Activated T-cell treated with anti-CD3 and anti-CD28 coated beads, Interleukin-2, amount 50 U/mL, for 4 hours (primary cell): ENCODE measurements around the gene GRAMD1A. TPM values are rescaled to one million over a fixed set of nuclear protein-coding genes. Genes with fewer than 3 reads are reported as not detected.
"Not testable (repeated sequence)": the region's sequence is repeated elsewhere in the genome, so short reads cannot be mapped to it uniquely, and the experiment has no call there.

Experiments used
- ATAC-seq, 2 donors: fragments of 200-7000 bp; cut with Tn5 transposase; one replicate each; pipeline ENCODE4 v1.10.0; 2021
- DNase-seq: peaks from one replicate; pipeline ENCODE4 v3.0.0-alpha.2; 2020
- H3K27me3 Mint-ChIP-seq: one replicate; pipeline ENCODE4 v1.8.0; 2021; ENCODE audit warnings: low read depth, mixed read lengths
- H3K36me3 Mint-ChIP-seq: one replicate; pipeline ENCODE4 v1.8.0; 2022; ENCODE audit warnings: mixed read lengths; ENCODE audit not compliant: insufficient read depth
- H3K4me1 Mint-ChIP-seq: one replicate; pipeline ENCODE4 v1.8.0; 2021; ENCODE audit warnings: low read depth, mixed read lengths
- H3K4me3 Mint-ChIP-seq: one replicate; pipeline ENCODE4 v1.8.0; 2021; ENCODE audit warnings: mild to moderate bottlenecking, moderate library complexity, mixed read lengths
- H3K9me3 Mint-ChIP-seq: one replicate; pipeline ENCODE4 v1.8.0; 2021; ENCODE audit warnings: mixed read lengths
- total RNA-seq, 3 donors: library from RNA; stranded (reverse); gene quantifications; one replicate each; pipeline ENCODE4 v1.2.1, GENCODE V29; 2021

Gene GRAMD1A
- total RNA-seq, 3 donors from 2014 or later: 162 to 192 (median 170) TPM

DNA sequence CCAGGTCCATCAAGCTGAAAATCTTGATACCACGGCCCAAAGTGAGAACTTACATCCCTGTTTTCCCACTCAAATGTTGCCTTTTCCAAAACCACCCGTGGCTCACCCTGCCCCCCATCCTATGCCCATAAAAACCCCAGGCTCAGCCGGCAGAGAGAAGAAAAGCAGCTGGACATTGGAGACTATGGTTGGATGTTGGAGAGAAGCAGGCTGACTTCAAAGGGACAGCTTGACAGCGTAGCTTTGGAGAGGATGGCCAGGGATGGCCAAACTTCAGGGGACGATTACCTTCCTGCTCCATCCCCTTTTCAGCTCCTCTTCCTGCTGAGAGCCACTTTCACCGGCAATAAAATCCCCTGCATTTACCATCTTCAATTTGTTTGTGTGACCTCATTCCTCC, 32.6 kb upstream of the GRAMD1A start:
- Mint-ChIP-seq H3K4me1 (peaks cover 11% of the 10 kb centered on the region), H3K4me3 (no peak overlapping the region), H3K9me3 (peaks cover 11% of the 10 kb centered on the region), H3K36me3 (peaks cover 4% of the 10 kb centered on the region), H3K27me3 (no peaks in the 10 kb centered on the region)
- ATAC-seq (no peak), DNase-seq (no peak)

DNA sequence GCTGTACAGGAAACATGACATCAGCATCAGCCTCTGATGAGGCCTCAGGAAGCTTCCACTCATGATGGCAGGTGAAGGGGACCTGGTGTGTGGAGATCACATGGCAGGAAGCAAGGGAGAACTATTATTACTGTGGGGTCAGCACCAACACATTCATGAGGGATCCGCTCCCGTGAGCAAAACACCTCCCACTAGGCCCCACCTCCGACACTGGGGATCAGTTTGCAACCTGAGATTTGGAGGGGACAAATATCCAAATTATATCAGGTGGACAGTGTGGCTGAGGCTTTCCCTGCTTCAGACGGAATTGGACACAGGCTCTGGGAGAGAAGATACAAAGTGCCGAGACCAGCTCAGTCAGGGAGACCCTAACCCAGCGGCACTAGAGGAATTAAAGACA, 30.4 kb upstream of the GRAMD1A start:
- no peak for DNase-seq
- Mint-ChIP-seq H3K36me3 (no peaks in the 10 kb centered on the region), H3K27me3 (no peaks in the 10 kb centered on the region), H3K9me3 (peaks cover 4% of the 10 kb centered on the region), H3K4me1 (peaks cover 14% of the 10 kb centered on the region), H3K4me3 (no peak overlapping the region)
- no peak for ATAC-seq

GRCh38 chr19:34970185-34970780, 29.8 kb upstream of the GRAMD1A start:
- H3K36me3 Mint-ChIP-seq, H3K27me3 Mint-ChIP-seq, H3K9me3 Mint-ChIP-seq, H3K4me3 Mint-ChIP-seq, DNase-seq, ATAC-seq: not testable (repeated sequence)
- peaks cover 19% of the 10 kb centered on the region for H3K4me1 Mint-ChIP-seq

- no peaks in the 10 kb centered on the region for H3K36me3 Mint-ChIP-seq
- H3K9me3 Mint-ChIP-seq: no peaks in the 10 kb centered on the region
- DNase-seq (no peak), ATAC-seq (no peak)
- H3K4me3 Mint-ChIP-seq: no peak overlapping the region
- H3K27me3 Mint-ChIP-seq: no peaks in the 10 kb centered on the region
- H3K4me1 Mint-ChIP-seq: peaks cover 19% of the 10 kb centered on the region
Observed at GRCh38 chr19:34972163-34972705, 27.9 kb upstream of the GRAMD1A start.

GRCh38 chr19:34974646-34975045, 25.5 kb upstream of the GRAMD1A start:
- no peak for ATAC-seq
- Mint-ChIP-seq H3K27me3 (no peaks in the 10 kb centered on the region), H3K9me3 (no peaks in the 10 kb centered on the region), H3K36me3 (no peaks in the 10 kb centered on the region), H3K4me3 (no peak overlapping the region), H3K4me1 (peaks cover 19% of the 10 kb centered on the region)
- DNase-seq: no peak

DNA sequence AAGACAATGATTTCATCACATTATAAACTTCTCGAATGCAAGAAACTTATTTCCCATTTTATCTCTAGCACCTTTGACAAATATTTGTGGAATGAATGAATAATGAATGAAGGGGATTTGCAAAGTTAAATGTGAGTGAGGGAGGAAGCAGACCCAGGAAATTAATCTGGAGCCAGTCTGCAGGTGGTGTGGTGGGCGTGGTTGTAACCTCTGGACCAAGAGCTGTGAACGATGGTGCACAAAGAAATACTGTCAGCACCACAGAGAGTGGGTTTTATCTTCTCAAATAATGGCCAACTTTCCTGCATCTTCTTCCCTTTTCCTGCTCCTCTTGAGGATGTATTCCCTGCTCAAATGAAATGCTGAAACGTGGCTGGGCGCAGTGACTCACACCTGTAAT, 25.1 kb upstream of the GRAMD1A start:
- Mint-ChIP-seq H3K4me1 (peaks cover 19% of the 10 kb centered on the region), H3K9me3 (no peaks in the 10 kb centered on the region), H3K27me3 (no peaks in the 10 kb centered on the region), H3K36me3 (no peaks in the 10 kb centered on the region), H3K4me3 (no peak overlapping the region)
- no peak for ATAC-seq
- DNase-seq: no peak

DNA sequence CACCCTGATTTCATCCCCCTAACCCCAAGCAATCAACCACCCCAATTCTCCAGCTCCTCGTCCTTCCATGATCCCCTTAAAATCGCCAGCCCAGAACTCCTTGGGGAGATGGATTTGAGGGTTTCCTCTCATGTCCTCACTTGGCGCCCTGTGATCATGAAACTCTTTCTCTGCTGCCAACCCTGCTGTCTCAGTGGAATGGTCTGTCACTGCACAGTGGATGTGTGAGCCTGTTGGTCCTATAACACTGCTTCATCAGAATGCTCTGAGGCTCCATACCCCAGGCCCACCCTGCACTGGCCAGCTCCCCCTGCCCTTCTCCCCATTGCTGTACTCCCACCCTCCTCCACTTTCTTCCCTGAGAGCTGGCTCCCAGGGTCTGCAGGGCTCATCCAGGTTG, 23.5 kb upstream of the GRAMD1A start:
- H3K36me3 Mint-ChIP-seq: no peaks in the 10 kb centered on the region
- H3K27me3 Mint-ChIP-seq: no peaks in the 10 kb centered on the region
- peaks cover 19% of the 10 kb centered on the region for H3K4me1 Mint-ChIP-seq
- H3K9me3 Mint-ChIP-seq: no peaks in the 10 kb centered on the region
- H3K4me3 Mint-ChIP-seq: no peak overlapping the region
- DNase-seq (no peak), ATAC-seq (no peak)

GRCh38 chr19:34979819-34980640, 20.1 kb upstream of the GRAMD1A start:
- no peaks in the 10 kb centered on the region for H3K9me3 Mint-ChIP-seq

GRCh38 chr19:34982275-34982674, 17.8 kb upstream of the GRAMD1A start:
- H3K27me3 Mint-ChIP-seq: no peaks in the 10 kb centered on the region
- no peaks in the 10 kb centered on the region for H3K36me3 Mint-ChIP-seq
- no peak overlapping the region for H3K4me3 Mint-ChIP-seq
- ATAC-seq (no peak), DNase-seq (no peak)
- no peaks in the 10 kb centered on the region for H3K9me3 Mint-ChIP-seq
- H3K4me1 Mint-ChIP-seq: peaks cover 11% of the 10 kb centered on the region

More at GRCh38 chr19:34979819-34980640, 20.1 kb upstream of the GRAMD1A start:
- Mint-ChIP-seq H3K4me3 (no peak overlapping the region), H3K36me3 (no peaks in the 10 kb centered on the region), H3K4me1 (peaks cover 5% of the 10 kb centered on the region), H3K27me3 (no peaks in the 10 kb centered on the region)
- no peak for DNase-seq
- ATAC-seq: no peak

DNA sequence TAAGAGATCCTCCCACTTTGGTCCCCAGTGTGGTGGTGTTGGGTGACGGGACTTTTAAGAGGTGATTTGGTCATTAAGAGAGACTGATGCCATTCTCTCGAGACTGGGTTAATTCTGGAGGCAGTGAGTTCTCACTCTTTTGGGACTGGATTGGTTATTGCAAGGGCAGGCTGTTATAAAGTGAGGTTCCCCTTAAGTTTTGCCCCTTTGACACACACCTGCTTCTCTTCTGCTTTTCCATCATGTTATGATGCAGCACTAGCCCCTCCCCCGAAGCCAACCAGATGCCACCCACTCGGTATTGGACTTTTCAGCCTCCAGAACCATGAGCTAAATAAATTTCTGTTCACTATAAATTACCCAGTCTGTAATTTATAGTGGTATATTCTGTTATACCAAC, 16.3 kb upstream of the GRAMD1A start:
- no peaks in the 10 kb centered on the region for H3K36me3 Mint-ChIP-seq
- H3K4me1 Mint-ChIP-seq: peaks cover 14% of the 10 kb centered on the region
- ATAC-seq (no peak), DNase-seq (no peak)
- no peak overlapping the region for H3K4me3 Mint-ChIP-seq
- no peaks in the 10 kb centered on the region for H3K27me3 Mint-ChIP-seq
- no peaks in the 10 kb centered on the region for H3K9me3 Mint-ChIP-seq

- Mint-ChIP-seq H3K4me3 (no peak overlapping the region), H3K9me3 (no peaks in the 10 kb centered on the region), H3K27me3 (no peaks in the 10 kb centered on the region), H3K4me1 (peaks cover 18% of the 10 kb centered on the region), H3K36me3 (no peaks in the 10 kb centered on the region)
- ATAC-seq (no peak), DNase-seq (no peak)
Observed at GRCh38 chr19:34984287-34984686, 15.8 kb upstream of the GRAMD1A start.

- peaks cover 24% of the 10 kb centered on the region for H3K4me1 Mint-ChIP-seq
- H3K4me3 Mint-ChIP-seq: peak overlapping the region; percentile 5
- H3K36me3 Mint-ChIP-seq: no peaks in the 10 kb centered on the region
- DNase-seq (no peak), ATAC-seq (peak; percentile 67 to 70)
- no peaks in the 10 kb centered on the region for H3K9me3 Mint-ChIP-seq
- H3K27me3 Mint-ChIP-seq: no peaks in the 10 kb centered on the region
Observed at GRCh38 chr19:34985249-34986022, 14.7 kb upstream of the GRAMD1A start.

- Mint-ChIP-seq H3K4me1 (peaks cover 32% of the 10 kb centered on the region), H3K36me3 (no peaks in the 10 kb centered on the region), H3K9me3 (no peaks in the 10 kb centered on the region), H3K4me3 (no peak overlapping the region), H3K27me3 (no peaks in the 10 kb centered on the region)
- ATAC-seq (no peak), DNase-seq (no peak)
Observed at GRCh38 chr19:34988119-34988518, 12.0 kb upstream of the GRAMD1A start.

DNA sequence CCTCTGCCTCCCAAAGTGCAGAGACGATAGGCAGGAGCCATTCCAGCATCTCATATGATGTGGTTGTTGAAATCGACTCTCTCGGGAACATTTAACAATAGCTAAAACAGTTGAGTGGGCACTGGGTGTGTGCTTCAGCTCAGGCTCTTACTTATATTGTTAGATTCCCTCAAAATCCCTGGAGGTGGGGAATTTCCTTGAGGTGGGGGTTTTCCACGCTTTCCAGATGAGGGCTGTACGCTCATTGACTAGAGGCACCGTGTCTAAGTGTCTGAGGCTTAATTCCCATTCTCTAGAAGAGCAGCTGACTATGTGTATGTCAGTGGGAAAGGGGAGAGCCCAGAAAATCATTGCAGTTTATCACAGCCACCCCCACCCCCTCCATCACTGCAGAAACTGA, 10.8 kb upstream of the GRAMD1A start:
- Mint-ChIP-seq H3K4me1 (peaks cover 32% of the 10 kb centered on the region), H3K9me3 (no peaks in the 10 kb centered on the region), H3K36me3 (no peaks in the 10 kb centered on the region), H3K4me3 (no peak overlapping the region), H3K27me3 (no peaks in the 10 kb centered on the region)
- DNase-seq (no peak), ATAC-seq (peak; percentile 16 to 17)
